Measurements from ENCODE around the gene SPG7. TPM values are rescaled to one million over a fixed set of nuclear protein-coding genes. Genes with fewer than 3 reads are reported as not detected.

The SPG7 gene
- total and polyA plus RNA-seq, 2 experiments from 2014 or later = 108 to 222 TPM

DNA sequence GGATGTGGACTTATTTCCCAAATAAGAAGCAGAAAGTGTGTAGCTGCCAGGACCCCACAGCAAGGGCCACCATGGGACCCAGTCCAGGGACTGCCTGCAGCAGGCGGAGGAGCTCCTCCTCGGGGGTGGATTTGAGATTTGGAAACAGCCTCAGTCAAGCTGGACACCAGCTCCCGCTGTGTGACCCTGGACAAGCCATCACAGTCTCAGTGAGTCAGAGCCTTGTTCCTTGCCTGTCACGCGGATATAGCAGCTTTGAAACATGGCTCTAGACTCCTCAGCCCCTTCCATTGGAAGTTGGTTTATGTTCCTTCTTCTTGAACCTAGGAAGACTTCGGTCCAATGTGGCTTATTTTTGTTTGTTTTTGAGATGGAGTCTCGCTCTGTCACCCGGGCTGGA, 92.8 kb downstream of the SPG7 start:
- Histone ChIP-seq H3K9me3 (ENCODE audit: low read depth) (no peaks in the 10 kb centered on the region), H3K4me1 (ENCODE audit: insufficient read depth) (peaks cover 11% of the 10 kb centered on the region), H3K4me3 (no peak overlapping the region), H3K4me2 (no peak overlapping the region), H2AFZ (no peak overlapping the region), H4K20me1 (ENCODE audit: insufficient read depth, poor library complexity, severe bottlenecking) (no peaks in the 10 kb centered on the region), H3K27me3 (no peaks in the 10 kb centered on the region), H3K27ac (no peak overlapping the region), H3K36me3 (replicated peaks; ENCODE audit: insufficient read depth, low read depth) (no peaks in the 10 kb centered on the region), H3K9me2 (replicated peaks; ENCODE audit: insufficient read depth) (no peaks in the 10 kb centered on the region), H3K79me2 (no peaks in the 10 kb centered on the region)
- DNase-seq (ENCODE audit: low spot score) = no peak
- no peak for TF ChIP-seq EZH2phosphoT487 (IDR thresholded peaks at IDR 0.05; ENCODE audit: low read depth, severe bottlenecking, unreplicated experiment)
- TF ChIP-seq EZH2 (IDR thresholded peaks at IDR 0.05; ENCODE audit: borderline replicate concordance) = no peak
- TF ChIP-seq, protein P1, sequence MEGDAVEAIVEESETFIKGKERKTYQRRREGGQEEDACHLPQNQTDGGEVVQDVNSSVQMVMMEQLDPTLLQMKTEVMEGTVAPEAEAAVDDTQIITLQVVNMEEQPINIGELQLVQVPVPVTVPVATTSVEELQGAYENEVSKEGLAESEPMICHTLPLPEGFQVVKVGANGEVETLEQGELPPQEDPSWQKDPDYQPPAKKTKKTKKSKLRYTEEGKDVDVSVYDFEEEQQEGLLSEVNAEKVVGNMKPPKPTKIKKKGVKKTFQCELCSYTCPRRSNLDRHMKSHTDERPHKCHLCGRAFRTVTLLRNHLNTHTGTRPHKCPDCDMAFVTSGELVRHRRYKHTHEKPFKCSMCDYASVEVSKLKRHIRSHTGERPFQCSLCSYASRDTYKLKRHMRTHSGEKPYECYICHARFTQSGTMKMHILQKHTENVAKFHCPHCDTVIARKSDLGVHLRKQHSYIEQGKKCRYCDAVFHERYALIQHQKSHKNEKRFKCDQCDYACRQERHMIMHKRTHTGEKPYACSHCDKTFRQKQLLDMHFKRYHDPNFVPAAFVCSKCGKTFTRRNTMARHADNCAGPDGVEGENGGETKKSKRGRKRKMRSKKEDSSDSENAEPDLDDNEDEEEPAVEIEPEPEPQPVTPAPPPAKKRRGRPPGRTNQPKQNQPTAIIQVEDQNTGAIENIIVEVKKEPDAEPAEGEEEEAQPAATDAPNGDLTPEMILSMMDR (IDR thresholded peaks at IDR 0.05; ENCODE audit: poor library complexity) = no peak
- 83% methylated on average over 8 of the region's 8 CpGs for WGBS (ENCODE audit: low lambda C conversion rate, missing lambda C conversion rate)

DNA sequence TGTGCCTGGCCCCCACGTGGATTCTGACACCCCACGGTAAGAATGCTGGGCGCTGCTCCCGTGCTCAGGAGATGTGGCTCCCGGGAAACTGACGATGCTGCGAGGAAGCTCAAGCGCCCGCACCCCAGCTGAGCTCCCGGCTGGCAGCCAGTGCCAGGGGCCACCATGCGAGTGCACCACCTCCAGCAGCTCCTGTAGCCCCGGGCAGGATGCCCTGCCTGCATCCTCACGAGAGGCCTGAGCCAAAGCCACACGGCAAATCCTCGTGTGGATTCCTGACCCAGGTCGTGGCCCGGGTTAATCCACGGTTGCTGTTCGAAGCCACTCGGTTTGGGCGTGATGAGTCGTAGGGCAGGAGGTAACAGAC, 93.7 kb downstream of the SPG7 start:
- WGBS (ENCODE audit: low lambda C conversion rate, missing lambda C conversion rate) = 64% methylated on average over 22 of the region's 22 CpGs
- Histone ChIP-seq H3K27ac (no peak overlapping the region), H3K79me2 (no peaks in the 10 kb centered on the region), H3K9me3 (ENCODE audit: low read depth) (no peaks in the 10 kb centered on the region), H3K4me2 (peak overlapping the region; percentile 67), H3K4me1 (ENCODE audit: insufficient read depth) (peaks cover 11% of the 10 kb centered on the region), H3K27me3 (no peaks in the 10 kb centered on the region), H3K4me3 (no peak overlapping the region), H2AFZ (no peak overlapping the region), H3K36me3 (replicated peaks; ENCODE audit: insufficient read depth, low read depth) (no peaks in the 10 kb centered on the region), H4K20me1 (ENCODE audit: insufficient read depth, poor library complexity, severe bottlenecking) (no peaks in the 10 kb centered on the region), H3K9me2 (replicated peaks; ENCODE audit: insufficient read depth) (no peaks in the 10 kb centered on the region)
- no peak for TF ChIP-seq EZH2phosphoT487 (IDR thresholded peaks at IDR 0.05; ENCODE audit: low read depth, severe bottlenecking, unreplicated experiment)
- no peak for TF ChIP-seq EZH2 (IDR thresholded peaks at IDR 0.05; ENCODE audit: borderline replicate concordance)
- TF ChIP-seq, protein P1 (IDR thresholded peaks at IDR 0.05; ENCODE audit: poor library complexity) = no peak
- DNase-seq (ENCODE audit: low spot score) = no peak

DNA sequence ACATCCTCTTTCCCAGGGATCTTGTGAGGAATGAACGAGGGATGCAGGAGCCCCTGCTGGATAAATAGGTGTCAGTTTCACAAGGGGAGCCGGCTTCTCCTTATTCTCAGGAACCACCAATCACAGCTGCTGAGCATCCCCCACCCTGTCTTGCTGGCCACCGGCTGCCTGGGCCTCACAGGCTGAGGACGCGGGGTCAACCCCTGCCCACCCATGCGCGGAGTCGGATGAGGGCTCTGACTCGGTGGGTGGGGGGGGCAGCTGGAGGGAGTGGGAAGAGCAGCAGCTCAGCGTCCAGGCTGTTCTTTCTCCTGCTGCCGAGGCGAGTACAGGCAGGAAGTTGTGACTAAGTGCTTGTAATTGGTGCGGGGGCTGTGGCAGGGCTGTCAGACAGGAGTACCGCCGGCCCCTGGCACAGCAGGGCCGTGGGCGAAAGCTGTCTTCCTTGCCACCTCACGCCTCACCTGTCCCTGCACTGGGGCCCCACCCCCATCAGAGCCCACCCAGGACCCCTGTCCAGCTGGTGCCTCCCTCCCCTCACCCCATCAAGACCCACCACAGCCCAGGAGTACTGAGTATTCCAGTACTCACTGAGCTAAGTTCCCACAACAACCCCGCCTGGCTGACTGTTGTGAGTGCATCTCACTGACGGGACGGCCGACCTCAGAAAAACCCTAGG, 94.2 kb downstream of the SPG7 start:
- no peak overlapping the region for H3K4me3 ChIP-seq
- H3K79me2 ChIP-seq = no peaks in the 10 kb centered on the region
- H3K9me2 ChIP-seq (replicated peaks; ENCODE audit: insufficient read depth) = no peaks in the 10 kb centered on the region
- TF ChIP-seq EZH2 (IDR thresholded peaks at IDR 0.05; ENCODE audit: borderline replicate concordance) = no peak
- TF ChIP-seq, protein P1 (IDR thresholded peaks at IDR 0.05; ENCODE audit: poor library complexity) = no peak
- no peak for TF ChIP-seq EZH2phosphoT487 (IDR thresholded peaks at IDR 0.05; ENCODE audit: low read depth, severe bottlenecking, unreplicated experiment)
- no peaks in the 10 kb centered on the region for H3K27me3 ChIP-seq
- H2AFZ ChIP-seq = no peak overlapping the region
- WGBS (ENCODE audit: low lambda C conversion rate, missing lambda C conversion rate) = 16% methylated on average over 17 of the region's 22 CpGs
- H4K20me1 ChIP-seq (ENCODE audit: insufficient read depth, poor library complexity, severe bottlenecking) = no peaks in the 10 kb centered on the region
- H3K9me3 ChIP-seq (ENCODE audit: low read depth) = no peaks in the 10 kb centered on the region
- DNase-seq (ENCODE audit: low spot score) = peak; percentile 80
- H3K36me3 ChIP-seq (replicated peaks; ENCODE audit: insufficient read depth, low read depth) = no peaks in the 10 kb centered on the region
- peaks cover 11% of the 10 kb centered on the region for H3K4me1 ChIP-seq (ENCODE audit: insufficient read depth)
- H3K4me2 ChIP-seq = peak overlapping the region; percentile 67
- H3K27ac ChIP-seq = peak overlapping the region; percentile 20

Data from hepatocyte (in vitro differentiated cells).